ENCODE measurements around the gene KIF9.

Gene KIF9

DNA sequence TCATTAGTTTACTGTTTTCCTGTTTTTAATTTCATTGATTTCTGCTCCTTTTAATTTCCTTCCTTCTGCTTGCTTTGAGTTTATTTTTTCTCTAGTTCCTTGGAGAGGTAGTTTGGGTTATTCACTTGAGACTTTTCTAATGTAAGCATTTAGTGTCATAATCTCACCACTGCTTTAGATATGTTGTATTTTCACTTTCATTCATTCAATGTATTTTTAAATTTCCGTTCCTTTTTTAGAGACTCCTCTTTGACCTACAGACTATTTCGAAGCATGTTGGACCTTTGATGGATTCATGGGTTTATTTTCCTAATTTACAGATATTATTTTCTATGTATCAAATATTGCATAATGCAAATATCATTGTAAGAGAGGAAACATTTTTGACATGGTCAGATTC lies 23.4 kb upstream of the KIF9 start:
- Histone ChIP-seq H2AFZ (ENCODE audit: low read length) (no peak overlapping the region), H3K14ac (ENCODE audit: low read length) (no peak overlapping the region), H3K18ac (ENCODE audit: low read length) (no peak overlapping the region), H2BK12ac (ENCODE audit: low read length) (no peak overlapping the region), H3K27me3 (ENCODE audit: control insufficient read depth in 3 of 3, insufficient read depth in 3 of 3, low read depth in 1 of 3, low read length in 3 of 3) (no peaks in the 10 kb centered on the region), H3K23ac (ENCODE audit: low read depth, low read length, poor library complexity) (no peak overlapping the region), H3K27ac (replicated peaks; ENCODE audit: low read length) (no peak overlapping the region), H3K79me1 (ENCODE audit: low read depth, low read length) (peaks cover 2% of the 10 kb centered on the region), H2BK120ac (ENCODE audit: low read depth, low read length) (no peak overlapping the region), H2BK5ac (ENCODE audit: low read length) (no peak overlapping the region), H3K4ac (ENCODE audit: low read length) (no peak overlapping the region), H3K4me3 (ENCODE audit: low read length in 2 of 2) (no peak overlapping the region), H2AK5ac (ENCODE audit: low read depth, low read length) (no peak overlapping the region), H3K4me2 (ENCODE audit: insufficient read depth, low read length, poor library complexity, severe bottlenecking) (no peak overlapping the region), H3K9ac (ENCODE audit: low read depth, low read length, poor library complexity) (no peak overlapping the region), H3K9me3 (replicated peaks in 1 of 2; ENCODE audit: control insufficient read depth in 2 of 2, insufficient read depth in 1 of 2, low read depth in 1 of 2, low read length in 2 of 2) (peaks cover 2 to 4% of the 10 kb centered on the region in 2 donors), H2BK15ac (ENCODE audit: low read length) (no peak overlapping the region), H4K8ac (ENCODE audit: low read depth, low read length) (no peak overlapping the region), H3K4me1 (ENCODE audit: control insufficient read depth in 2 of 2, insufficient read depth in 1 of 2, low read depth in 1 of 2, low read length in 2 of 2) (no peaks in the 10 kb centered on the region), H3K36me3 (replicated peaks in 1 of 2; ENCODE audit: control insufficient read depth in 2 of 2, insufficient read depth in 2 of 2, low read length in 2 of 2) (peaks cover 0 to 33% of the 10 kb centered on the region in 2 donors), H4K91ac (ENCODE audit: low read depth, low read length, poor library complexity) (no peak overlapping the region)
- no peak for DNase-seq (ENCODE audit: low spot score)
- WGBS, 2 donors (ENCODE audit: extremely low coverage in 2 of 2, insufficient read length in 2 of 2, insufficient replicate concordance in 1 of 2), result no CpG with 5 or more reads among the region's 2 CpGs

DNA sequence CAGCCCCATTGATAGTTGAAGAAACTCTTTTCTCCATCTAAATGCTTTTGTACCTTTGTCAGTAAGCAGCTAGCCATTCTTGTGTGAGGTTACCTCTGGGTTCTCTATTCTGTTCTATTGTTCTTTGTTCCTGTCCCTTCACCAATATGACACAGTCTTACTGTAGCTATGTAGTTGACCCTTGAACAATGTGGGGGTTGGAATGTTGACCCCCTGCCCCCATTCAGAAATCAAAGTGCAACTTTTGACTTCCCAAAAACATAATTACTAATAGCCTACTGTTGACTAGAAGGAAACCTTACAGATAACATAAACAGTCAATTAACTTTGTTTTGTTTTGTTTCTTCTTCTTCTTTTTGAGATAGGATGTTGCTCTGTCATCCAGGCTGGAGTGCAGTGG lies 18.9 kb upstream of the KIF9 start:
- no peak overlapping the region for H2BK5ac ChIP-seq (ENCODE audit: low read length)
- H3K14ac ChIP-seq (ENCODE audit: low read length), result no peak overlapping the region
- no peak overlapping the region for H2BK120ac ChIP-seq (ENCODE audit: low read depth, low read length)
- H3K9me3 ChIP-seq (replicated peaks in 1 of 2; ENCODE audit: control insufficient read depth in 2 of 2, insufficient read depth in 1 of 2, low read depth in 1 of 2, low read length in 2 of 2), result no peaks in the 10 kb centered on the region
- H3K18ac ChIP-seq (ENCODE audit: low read length), result no peak overlapping the region
- H3K36me3 ChIP-seq (replicated peaks in 1 of 2; ENCODE audit: control insufficient read depth in 2 of 2, insufficient read depth in 2 of 2, low read length in 2 of 2), result peaks cover 0 to 35% of the 10 kb centered on the region in 2 donors
- no peaks in the 10 kb centered on the region for H3K4me1 ChIP-seq (ENCODE audit: control insufficient read depth in 2 of 2, insufficient read depth in 1 of 2, low read depth in 1 of 2, low read length in 2 of 2)
- no peaks in the 10 kb centered on the region for H3K27me3 ChIP-seq (ENCODE audit: control insufficient read depth in 3 of 3, insufficient read depth in 3 of 3, low read depth in 1 of 3, low read length in 3 of 3)
- H3K27ac ChIP-seq (replicated peaks; ENCODE audit: low read length), result no peak overlapping the region
- no peak overlapping the region for H2AFZ ChIP-seq (ENCODE audit: low read length)
- H2AK5ac ChIP-seq (ENCODE audit: low read depth, low read length), result no peak overlapping the region
- no peak overlapping the region for H3K4ac ChIP-seq (ENCODE audit: low read length)
- H3K4me2 ChIP-seq (ENCODE audit: insufficient read depth, low read length, poor library complexity, severe bottlenecking), result no peak overlapping the region
- no peaks in the 10 kb centered on the region for H3K79me1 ChIP-seq (ENCODE audit: low read depth, low read length)
- H4K8ac ChIP-seq (ENCODE audit: low read depth, low read length), result no peak overlapping the region
- H2BK12ac ChIP-seq (ENCODE audit: low read length), result no peak overlapping the region
- H2BK15ac ChIP-seq (ENCODE audit: low read length), result no peak overlapping the region
- no peak for DNase-seq (ENCODE audit: low spot score)
- H3K4me3 ChIP-seq (ENCODE audit: low read length in 2 of 2), result no peak overlapping the region
- no peak overlapping the region for H3K23ac ChIP-seq (ENCODE audit: low read depth, low read length, poor library complexity)
- H3K9ac ChIP-seq (ENCODE audit: low read depth, low read length, poor library complexity), result no peak overlapping the region
- H4K91ac ChIP-seq (ENCODE audit: low read depth, low read length, poor library complexity), result no peak overlapping the region

DNA sequence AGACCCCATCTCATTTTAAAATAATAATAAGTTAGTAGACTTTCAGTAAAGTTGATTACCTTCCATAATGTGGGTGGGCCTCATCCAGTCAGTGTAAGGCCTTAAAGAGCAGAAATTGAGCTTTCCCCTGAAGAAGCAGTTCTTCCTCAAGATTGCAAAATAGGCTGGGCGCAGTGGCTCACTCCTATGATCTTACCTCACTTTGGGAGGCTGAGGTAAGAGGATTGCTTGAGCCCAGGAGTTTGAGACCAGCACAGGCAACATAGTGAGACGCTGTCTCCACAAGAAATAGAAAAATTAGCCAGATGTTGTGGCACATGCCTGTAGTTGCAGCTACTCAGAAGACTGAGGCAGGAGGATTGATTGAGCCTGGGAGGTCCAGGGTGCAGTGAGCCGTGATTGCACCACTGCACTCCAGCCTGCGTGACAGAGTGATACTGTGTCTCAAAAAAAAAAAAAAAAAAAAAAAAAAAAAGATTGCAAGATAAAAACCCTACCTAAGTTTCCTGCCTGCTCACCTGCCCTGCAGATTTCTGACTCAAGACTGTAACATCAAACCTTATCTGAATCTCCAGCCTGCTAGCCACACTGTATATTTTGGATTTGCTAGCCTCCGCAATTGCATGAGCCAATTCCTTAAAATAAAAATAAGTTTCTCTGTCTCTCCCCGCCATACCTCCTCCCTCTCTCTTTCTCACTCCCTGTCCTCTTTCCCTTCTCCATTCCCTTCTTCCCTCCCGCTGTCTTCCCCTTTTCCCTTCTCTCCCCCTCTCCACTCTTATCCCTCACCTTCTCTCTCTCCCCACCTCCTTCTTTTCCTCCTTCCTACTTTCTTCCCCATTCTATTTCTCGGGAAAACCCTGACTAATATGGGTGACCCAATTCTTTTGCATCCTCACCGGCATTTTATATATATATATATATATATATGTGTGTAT lies 17.1 kb upstream of the KIF9 start:
- no peak overlapping the region for H2BK12ac ChIP-seq (ENCODE audit: low read length)
- no peaks in the 10 kb centered on the region for H3K9me3 ChIP-seq (replicated peaks in 1 of 2; ENCODE audit: control insufficient read depth in 2 of 2, insufficient read depth in 1 of 2, low read depth in 1 of 2, low read length in 2 of 2)

DNA sequence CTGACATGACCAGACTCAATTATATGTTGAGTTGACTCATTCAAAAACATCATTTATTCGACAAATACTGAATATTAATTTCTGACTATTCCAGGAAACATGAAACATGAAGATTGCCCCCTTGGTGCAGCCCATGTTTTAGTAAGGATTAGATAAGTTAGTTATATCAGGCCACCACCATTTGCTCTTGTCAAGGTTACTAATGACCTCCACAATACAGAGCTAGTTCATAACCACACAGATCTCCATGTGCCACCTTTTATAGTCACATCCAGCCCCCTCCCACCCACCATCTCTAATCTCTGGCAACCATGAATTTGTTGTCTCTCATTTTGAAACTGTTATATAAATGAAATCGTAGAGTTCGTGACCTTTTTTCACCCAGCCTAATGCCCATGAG lies 15.8 kb upstream of the KIF9 start:
- peaks cover 2 to 31% of the 10 kb centered on the region in 2 donors for H3K36me3 ChIP-seq (replicated peaks in 1 of 2; ENCODE audit: control insufficient read depth in 2 of 2, insufficient read depth in 2 of 2, low read length in 2 of 2)
- no peak for DNase-seq (ENCODE audit: low spot score)
- no peak overlapping the region for H3K4me2 ChIP-seq (ENCODE audit: insufficient read depth, low read length, poor library complexity, severe bottlenecking)
- no peaks in the 10 kb centered on the region for H3K79me1 ChIP-seq (ENCODE audit: low read depth, low read length)
- no CpG with 5 or more reads among the region's 3 CpGs for WGBS, 2 donors (ENCODE audit: extremely low coverage in 2 of 2, insufficient read length in 2 of 2, insufficient replicate concordance in 1 of 2)
- H3K9ac ChIP-seq (ENCODE audit: low read depth, low read length, poor library complexity), result no peak overlapping the region
- no peaks in the 10 kb centered on the region for H3K27me3 ChIP-seq (ENCODE audit: control insufficient read depth in 3 of 3, insufficient read depth in 3 of 3, low read depth in 1 of 3, low read length in 3 of 3)
- H2BK120ac ChIP-seq (ENCODE audit: low read depth, low read length), result no peak overlapping the region
- no peaks in the 10 kb centered on the region for H3K9me3 ChIP-seq (replicated peaks in 1 of 2; ENCODE audit: control insufficient read depth in 2 of 2, insufficient read depth in 1 of 2, low read depth in 1 of 2, low read length in 2 of 2)
- no peak overlapping the region for H2BK15ac ChIP-seq (ENCODE audit: low read length)
- H2AK5ac ChIP-seq (ENCODE audit: low read depth, low read length), result no peak overlapping the region
- no peak overlapping the region for H4K91ac ChIP-seq (ENCODE audit: low read depth, low read length, poor library complexity)
- no peak overlapping the region for H3K23ac ChIP-seq (ENCODE audit: low read depth, low read length, poor library complexity)
- no peak overlapping the region for H3K4ac ChIP-seq (ENCODE audit: low read length)
- no peak overlapping the region for H3K27ac ChIP-seq (replicated peaks; ENCODE audit: low read length)
- no peak overlapping the region for H4K8ac ChIP-seq (ENCODE audit: low read depth, low read length)
- no peak overlapping the region for H2AFZ ChIP-seq (ENCODE audit: low read length)
- H3K14ac ChIP-seq (ENCODE audit: low read length), result no peak overlapping the region
- H3K4me1 ChIP-seq (ENCODE audit: control insufficient read depth in 2 of 2, insufficient read depth in 1 of 2, low read depth in 1 of 2, low read length in 2 of 2), result peaks cover 0 to 2% of the 10 kb centered on the region in 2 donors
- no peak overlapping the region for H3K18ac ChIP-seq (ENCODE audit: low read length)
- H2BK12ac ChIP-seq (ENCODE audit: low read length), result no peak overlapping the region
- no peak overlapping the region for H2BK5ac ChIP-seq (ENCODE audit: low read length)
- H3K4me3 ChIP-seq (ENCODE audit: low read length in 2 of 2), result no peak overlapping the region

More for the DNA sequence above, 17.1 kb upstream of the KIF9 start:
- Histone ChIP-seq H3K14ac (ENCODE audit: low read length) (no peak overlapping the region), H3K27ac (replicated peaks; ENCODE audit: low read length) (no peak overlapping the region), H4K91ac (ENCODE audit: low read depth, low read length, poor library complexity) (no peak overlapping the region), H2AFZ (ENCODE audit: low read length) (no peak overlapping the region), H2AK5ac (ENCODE audit: low read depth, low read length) (no peak overlapping the region), H3K79me1 (ENCODE audit: low read depth, low read length) (no peaks in the 10 kb centered on the region), H3K4ac (ENCODE audit: low read length) (no peak overlapping the region), H2BK120ac (ENCODE audit: low read depth, low read length) (no peak overlapping the region), H3K27me3 (ENCODE audit: control insufficient read depth in 3 of 3, insufficient read depth in 3 of 3, low read depth in 1 of 3, low read length in 3 of 3) (no peaks in the 10 kb centered on the region), H3K23ac (ENCODE audit: low read depth, low read length, poor library complexity) (no peak overlapping the region), H3K4me3 (ENCODE audit: low read length in 2 of 2) (no peak overlapping the region), H3K4me2 (ENCODE audit: insufficient read depth, low read length, poor library complexity, severe bottlenecking) (no peak overlapping the region), H3K4me1 (ENCODE audit: control insufficient read depth in 2 of 2, insufficient read depth in 1 of 2, low read depth in 1 of 2, low read length in 2 of 2) (peaks cover 0 to 2% of the 10 kb centered on the region in 2 donors), H3K9ac (ENCODE audit: low read depth, low read length, poor library complexity) (no peak overlapping the region), H2BK5ac (ENCODE audit: low read length) (no peak overlapping the region), H4K8ac (ENCODE audit: low read depth, low read length) (no peak overlapping the region), H3K36me3 (replicated peaks in 1 of 2; ENCODE audit: control insufficient read depth in 2 of 2, insufficient read depth in 2 of 2, low read length in 2 of 2) (peaks cover 0 to 34% of the 10 kb centered on the region in 2 donors), H3K18ac (ENCODE audit: low read length) (no peak overlapping the region), H2BK15ac (ENCODE audit: low read length) (no peak overlapping the region)
- WGBS, 2 donors (ENCODE audit: extremely low coverage in 2 of 2, insufficient read length in 2 of 2, insufficient replicate concordance in 1 of 2), result 100% methylated on average over 1 of the region's 9 CpGs; no CpG with 5 or more reads in 1 of the 2 donors
- DNase-seq (ENCODE audit: low spot score), result no peak

Measured in neuronal stem cell (in vitro differentiated cells).